Epithelial cell of proximal tubule (primary cell): ENCODE results near the gene MKNK1. TPM values are rescaled to one million over a fixed set of nuclear protein-coding genes. Genes with fewer than 3 reads are reported as not detected.

ENCODE experiments used
- DNase-seq: peaks from one replicate; pipeline ENCODE4 v3.0.0-alpha.2; 2011; ENCODE audit warnings: low read depth
- H3K4me3 ChIP-seq: 2 replicates; pipeline ENCODE4 v1.5.1; 2011; ENCODE audit warnings: low read depth, mild to moderate bottlenecking, low read length
- total RNA-seq: library from RNA; depleted of rRNA; stranded (reverse); fragments of >200 nt; gene quantifications from 2 replicates; pipeline ENCODE4 v1.2.3, GENCODE V29; 2015
- TF ChIP-seq, protein P1 (sequence below): conservative IDR thresholded peaks from 2 replicates; pipeline ENCODE4 v1.5.1; 2012; ENCODE audit warnings: low read depth, mild to moderate bottlenecking, low read length

The MKNK1 gene
- total RNA-seq, 1 donor from 2014 or later, result 19.2 TPM

DNA sequence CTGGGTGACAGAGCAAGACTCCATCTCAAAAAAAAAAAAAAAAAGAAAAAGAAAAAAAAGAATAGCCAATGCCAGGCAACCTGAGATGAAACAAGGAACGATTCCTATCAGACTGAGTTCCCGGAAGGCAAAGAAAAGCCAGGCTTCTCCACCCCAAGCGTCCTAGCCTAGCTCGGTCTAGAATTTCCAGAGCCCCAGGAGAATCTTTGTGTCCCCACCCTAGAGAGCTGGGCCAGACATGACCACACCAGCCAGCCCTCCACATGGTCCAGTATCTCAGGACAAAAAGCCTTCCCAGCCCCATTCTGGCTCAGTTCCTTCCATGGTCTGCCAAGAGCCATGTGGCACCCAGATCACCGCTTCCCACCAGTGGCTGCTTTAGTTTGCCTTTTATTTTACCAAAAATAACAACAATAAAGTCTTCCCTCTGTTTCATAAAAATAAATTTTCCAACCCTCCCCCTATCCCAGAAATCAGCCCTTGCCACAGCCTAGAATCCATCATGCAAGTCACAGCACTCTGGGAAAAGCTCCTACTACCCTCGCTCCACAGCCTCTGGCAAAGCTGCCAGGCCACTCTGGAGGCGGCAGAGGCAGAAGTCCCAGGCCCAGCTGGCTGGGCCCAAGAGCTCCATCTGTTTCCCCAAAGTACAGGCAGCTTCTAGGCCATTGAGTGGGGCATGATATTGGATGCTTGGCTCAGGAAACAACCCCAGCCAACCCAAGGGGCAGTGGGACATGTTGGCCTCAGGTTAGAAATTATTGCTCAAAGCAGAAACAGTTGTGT is 3.5 kb upstream of the MKNK1 start:
- DNase-seq, result no peak
- H3K4me3 ChIP-seq, result no peak overlapping the region
- TF ChIP-seq, protein P1, sequence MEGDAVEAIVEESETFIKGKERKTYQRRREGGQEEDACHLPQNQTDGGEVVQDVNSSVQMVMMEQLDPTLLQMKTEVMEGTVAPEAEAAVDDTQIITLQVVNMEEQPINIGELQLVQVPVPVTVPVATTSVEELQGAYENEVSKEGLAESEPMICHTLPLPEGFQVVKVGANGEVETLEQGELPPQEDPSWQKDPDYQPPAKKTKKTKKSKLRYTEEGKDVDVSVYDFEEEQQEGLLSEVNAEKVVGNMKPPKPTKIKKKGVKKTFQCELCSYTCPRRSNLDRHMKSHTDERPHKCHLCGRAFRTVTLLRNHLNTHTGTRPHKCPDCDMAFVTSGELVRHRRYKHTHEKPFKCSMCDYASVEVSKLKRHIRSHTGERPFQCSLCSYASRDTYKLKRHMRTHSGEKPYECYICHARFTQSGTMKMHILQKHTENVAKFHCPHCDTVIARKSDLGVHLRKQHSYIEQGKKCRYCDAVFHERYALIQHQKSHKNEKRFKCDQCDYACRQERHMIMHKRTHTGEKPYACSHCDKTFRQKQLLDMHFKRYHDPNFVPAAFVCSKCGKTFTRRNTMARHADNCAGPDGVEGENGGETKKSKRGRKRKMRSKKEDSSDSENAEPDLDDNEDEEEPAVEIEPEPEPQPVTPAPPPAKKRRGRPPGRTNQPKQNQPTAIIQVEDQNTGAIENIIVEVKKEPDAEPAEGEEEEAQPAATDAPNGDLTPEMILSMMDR, result no peak

- DNase-seq, result no peak
- TF ChIP-seq, protein P1, result no peak
- no peak overlapping the region for H3K4me3 ChIP-seq
Measured at GRCh38 chr1:46606255-46606965, 2.3 kb upstream of the MKNK1 start.

DNA sequence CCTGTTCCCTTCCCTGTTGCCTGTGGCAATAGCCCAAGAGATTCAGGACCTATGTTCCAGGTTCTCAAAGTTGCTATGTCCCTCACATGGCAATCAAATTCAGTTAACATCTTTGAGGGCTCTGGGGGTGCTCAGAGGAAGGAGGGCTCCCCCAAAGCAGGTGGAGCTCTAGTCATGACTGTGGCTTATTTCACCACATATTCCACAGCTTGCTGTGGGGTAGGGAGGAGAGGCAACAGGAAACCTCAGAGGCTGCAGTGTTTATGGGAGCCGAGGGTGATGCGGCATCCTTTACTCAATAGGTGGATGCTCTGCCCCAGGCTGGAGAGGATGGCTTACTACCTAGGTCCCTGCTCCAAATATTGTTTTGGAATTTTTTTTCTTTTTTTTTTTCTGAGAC is 1.2 kb upstream of the MKNK1 start:
- DNase-seq, result no peak
- H3K4me3 ChIP-seq, result no peak overlapping the region
- TF ChIP-seq, protein P1, result no peak

GRCh38 chr1:46603481-46603857 is 599 bp downstream of the MKNK1 start:
- peak overlapping the region; percentile 96 for H3K4me3 ChIP-seq
- DNase-seq, result no peak
- TF ChIP-seq, protein P1, result no peak

- no peak overlapping the region for H3K4me3 ChIP-seq
- TF ChIP-seq, protein P1, result no peak
- DNase-seq, result no peak
Measured at GRCh38 chr1:46601257-46602007, 2.6 kb downstream of the MKNK1 start.

GRCh38 chr1:46599059-46599970 is 4.8 kb downstream of the MKNK1 start:
- DNase-seq, result no peak
- H3K4me3 ChIP-seq, result no peak overlapping the region
- TF ChIP-seq, protein P1, result no peak
